SJSA1 (cell line): ENCODE data around the gene WBP1. TPM values are rescaled to one million over a fixed set of nuclear protein-coding genes. Genes with fewer than 3 reads are reported as not detected.
"Not testable (repeated sequence)": the region's sequence is repeated elsewhere in the genome, so short reads cannot be mapped to it uniquely, and the experiment has no call there.

Source experiments
- DNase-seq, 2 experiments: peaks; one replicate each; pipeline ENCODE4 v3.0.0-alpha.2; 2015 to 2020; ENCODE audit warnings: low spot score in 2 of 2, low read depth in 1 of 2
- H3K27ac ChIP-seq: fragments of 250-450 bp; sonication (Bioruptor Pico); 2 replicates; pipeline ENCODE4 v1.5.1; 2020; ENCODE audit warnings: mild to moderate bottlenecking, moderate library complexity
- H3K27me3 ChIP-seq: fragments of 250-450 bp; sonication (Bioruptor Pico); replicated peaks from 2 replicates; pipeline ENCODE4 v1.5.1; 2020; ENCODE audit warnings: mild to moderate bottlenecking, moderate library complexity
- H3K36me3 ChIP-seq: fragments of 250-450 bp; sonication (Bioruptor Pico); 2 replicates; pipeline ENCODE4 v1.5.1; 2020; ENCODE audit warnings: mild to moderate bottlenecking
- H3K4me1 ChIP-seq: fragments of 250-450 bp; sonication (Bioruptor Pico); replicated peaks from 2 replicates; pipeline ENCODE4 v1.6.1; 2021; ENCODE audit warnings: mild to moderate bottlenecking
- H3K4me3 ChIP-seq: fragments of 250-450 bp; sonication (Bioruptor Pico); 2 replicates; pipeline ENCODE4 v1.5.1; 2020; ENCODE audit warnings: mild to moderate bottlenecking
- H3K9me3 ChIP-seq: fragments of 250-450 bp; sonication (Bioruptor Pico); replicated peaks from 2 replicates; pipeline ENCODE4 v1.5.1; 2020; ENCODE audit warnings: mild to moderate bottlenecking
- total RNA-seq: library from RNA; depleted of rRNA; stranded (reverse); fragments of >200 nt; shearing (Covaris generic); gene quantifications from 2 replicates; pipeline ENCODE4 v1.2.3, GENCODE V29; 2014; rRNA removed

The WBP1 gene
- 36.1 and 39.6 TPM in 2 replicates for total RNA-seq

DNA sequence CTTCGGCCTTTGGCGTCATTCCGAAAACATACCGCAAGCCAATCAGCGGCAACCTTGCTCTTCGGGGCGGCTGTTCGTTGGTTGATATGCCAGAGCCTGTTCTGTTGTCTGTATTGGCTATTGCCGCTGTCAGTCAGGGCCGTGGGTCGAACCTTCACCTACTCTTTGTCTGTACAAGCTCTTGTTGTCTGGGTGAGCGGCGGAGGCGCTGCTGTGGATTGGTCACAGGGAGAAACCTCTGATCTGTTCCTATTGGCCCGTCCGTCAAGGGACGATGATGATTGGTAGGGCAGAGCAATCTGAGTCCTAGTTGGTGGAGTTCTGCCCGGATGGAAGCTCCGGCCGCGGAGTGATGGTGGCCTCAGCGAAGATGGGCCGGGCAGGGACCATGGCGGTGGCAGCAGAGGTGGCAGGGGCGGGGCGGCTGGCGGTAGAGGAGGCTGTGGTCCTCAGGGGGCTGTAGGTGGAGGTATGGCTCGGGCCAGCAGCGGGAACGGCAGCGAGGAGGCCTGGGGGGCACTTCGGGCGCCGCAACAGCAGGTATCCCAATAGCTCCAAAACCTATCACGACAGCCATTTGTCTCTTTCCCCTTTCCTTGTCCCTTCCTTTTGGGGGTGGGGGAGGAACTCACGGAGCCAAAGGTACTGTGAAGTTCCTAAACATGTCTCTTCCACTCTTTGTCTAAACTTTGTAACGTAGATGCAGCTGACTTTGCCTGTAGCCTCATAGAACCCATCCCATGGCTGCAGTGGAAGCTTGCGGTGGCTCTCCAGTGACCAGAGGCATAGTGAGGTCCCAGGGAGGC lies at the start of gene WBP1:
Gene WBP1, plus strand, starts transcription at position 307 of the 806 bp plus-strand sequence. Its CDS starts 165 bp downstream, at position 472.
- Histone ChIP-seq H3K4me3 (peak within 1 kb of the TSS; percentile 53), H3K9me3 (no peaks in the 10 kb centered on the region), H3K27ac (peak within 1 kb of the TSS; percentile 2; the same call in 1 of the 2 replicates), H3K4me1 (peaks cover 16% of the 10 kb centered on the region), H3K27me3 (no peaks in the 10 kb centered on the region), H3K36me3 (peaks cover 37% of the 10 kb centered on the region)
- peak; percentile 99 to 100 for DNase-seq

GRCh38 chr2:74413001-74413698 lies 45.1 kb upstream of the WBP1 start:
- Histone ChIP-seq H3K4me1 (no peaks in the 10 kb centered on the region), H3K36me3 (no peaks in the 10 kb centered on the region), H3K27ac (no peak overlapping the region), H3K4me3 (no peak overlapping the region), H3K27me3 (no peaks in the 10 kb centered on the region), H3K9me3 (no peaks in the 10 kb centered on the region)
- no peak for DNase-seq

GRCh38 chr2:74414441-74414840 lies 43.8 kb upstream of the WBP1 start:
- Histone ChIP-seq H3K4me1 (no peaks in the 10 kb centered on the region), H3K4me3 (no peak overlapping the region), H3K9me3 (no peaks in the 10 kb centered on the region), H3K36me3 (no peaks in the 10 kb centered on the region), H3K27me3 (peaks cover 1% of the 10 kb centered on the region), H3K27ac (no peak overlapping the region)
- no peak for DNase-seq

DNA sequence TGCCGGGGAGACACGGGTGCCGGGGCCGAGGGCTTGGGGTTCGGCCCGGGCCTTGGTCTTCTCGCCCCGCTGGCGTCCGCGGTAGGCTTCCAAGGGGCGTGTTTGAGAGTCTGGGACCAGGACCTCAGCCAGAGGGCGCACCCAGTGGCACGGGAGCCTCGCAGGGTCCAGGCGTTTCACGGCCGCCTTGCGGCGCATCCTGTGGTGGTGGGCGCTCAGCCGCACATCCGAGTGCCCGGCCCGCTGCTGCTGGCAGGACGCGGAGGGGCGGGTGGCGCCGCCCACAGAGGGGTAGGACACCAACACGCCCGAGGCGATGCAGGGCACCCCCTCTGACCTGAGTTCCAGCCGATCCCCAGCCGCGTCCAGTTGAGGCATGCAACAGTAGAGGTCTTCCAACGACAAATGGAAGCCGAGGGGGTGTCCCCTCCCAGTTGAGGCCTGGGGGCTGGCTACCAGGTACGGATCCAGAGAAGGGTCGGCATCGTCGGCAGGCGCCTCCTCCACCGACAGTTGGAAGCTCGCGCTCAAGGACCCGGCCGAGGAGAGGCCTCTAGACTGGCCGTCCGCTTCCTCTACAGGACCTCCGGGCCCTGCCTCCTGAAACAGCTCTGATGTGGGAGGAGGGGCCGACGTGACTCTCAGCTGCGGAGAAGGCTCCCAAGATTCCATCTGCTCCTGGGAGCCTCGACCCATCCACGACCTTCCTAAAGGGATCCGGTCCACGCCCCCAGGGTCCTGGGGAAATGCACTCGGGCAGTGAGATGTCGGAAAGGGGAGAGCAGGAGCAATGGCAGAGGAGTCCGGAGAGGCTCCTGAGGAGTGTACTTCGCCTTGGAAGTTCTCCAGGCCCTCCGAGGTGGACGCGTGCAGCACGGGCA lies 43.1 kb upstream of the WBP1 start:
- no peak overlapping the region for H3K27ac ChIP-seq

GRCh38 chr2:74415762-74416395 lies 42.4 kb upstream of the WBP1 start:
- peaks cover under 1% of the 10 kb centered on the region; the same call in 1 of the 2 replicates for H3K4me1 ChIP-seq
- H3K27me3 ChIP-seq = peaks cover 7% of the 10 kb centered on the region
- H3K4me3 ChIP-seq = no peak overlapping the region
- H3K9me3 ChIP-seq = no peaks in the 10 kb centered on the region
- H3K27ac ChIP-seq = no peak overlapping the region
- H3K36me3 ChIP-seq = no peaks in the 10 kb centered on the region
- no peak for DNase-seq

More for the DNA sequence above, 43.1 kb upstream of the WBP1 start:
- DNase-seq = no peak
- no peaks in the 10 kb centered on the region for H3K9me3 ChIP-seq
- H3K4me3 ChIP-seq = no peak overlapping the region
- H3K36me3 ChIP-seq = no peaks in the 10 kb centered on the region
- no peaks in the 10 kb centered on the region for H3K4me1 ChIP-seq
- H3K27me3 ChIP-seq = peaks cover 7% of the 10 kb centered on the region

DNA sequence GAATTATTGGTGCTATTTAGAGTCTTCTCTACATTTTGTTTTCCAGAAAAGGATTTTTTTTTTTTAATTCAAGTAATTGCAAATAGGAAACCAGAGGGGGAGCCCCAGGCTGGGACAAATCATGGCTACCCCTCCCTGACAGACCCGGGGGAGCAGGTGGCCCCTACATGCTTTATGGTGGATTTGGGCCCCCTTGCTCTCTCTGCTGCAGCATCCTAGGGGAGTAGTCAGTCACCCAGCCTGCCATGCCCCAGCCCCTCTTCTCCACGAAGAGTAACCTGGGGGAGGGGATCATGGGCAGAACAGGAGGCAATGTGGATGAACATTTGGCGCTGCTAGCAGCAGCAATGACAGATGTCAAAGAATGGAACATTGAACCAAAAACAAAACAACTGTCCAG lies 41.5 kb upstream of the WBP1 start:
- Histone ChIP-seq H3K4me1 (peaks cover 6% of the 10 kb centered on the region), H3K9me3 (no peaks in the 10 kb centered on the region), H3K27ac (no peak overlapping the region), H3K27me3 (peaks cover 7% of the 10 kb centered on the region), H3K4me3 (no peak overlapping the region), H3K36me3 (no peaks in the 10 kb centered on the region)
- no peak for DNase-seq

DNA sequence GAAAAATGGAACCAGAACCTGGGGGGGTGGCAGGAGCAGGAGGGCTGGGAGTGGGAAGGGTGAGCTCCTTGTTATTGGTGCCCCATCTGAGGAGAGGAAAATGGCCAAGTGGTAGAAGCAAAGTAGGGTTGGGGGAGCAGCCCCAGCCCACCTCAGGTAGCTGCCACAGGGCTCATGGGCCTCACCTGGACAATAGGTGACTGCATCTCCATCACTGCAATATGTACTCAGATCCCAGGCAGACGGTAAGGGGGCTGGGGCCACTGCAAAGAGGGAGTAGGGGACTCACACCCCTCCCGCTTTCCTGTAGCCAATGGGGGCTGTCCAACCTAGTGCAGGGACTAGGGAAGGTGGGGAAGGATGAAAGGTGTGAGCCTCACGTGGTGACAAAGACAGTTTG lies 41.0 kb upstream of the WBP1 start:
- Histone ChIP-seq H3K36me3 (no peaks in the 10 kb centered on the region), H3K9me3 (no peaks in the 10 kb centered on the region), H3K27me3 (peaks cover 7% of the 10 kb centered on the region), H3K4me1 (peaks cover 10% of the 10 kb centered on the region), H3K27ac (no peak overlapping the region), H3K4me3 (no peak overlapping the region)
- no peak for DNase-seq

GRCh38 chr2:74417763-74418162 lies 40.5 kb upstream of the WBP1 start:
- DNase-seq = no peak
- no peak overlapping the region for H3K27ac ChIP-seq
- no peaks in the 10 kb centered on the region for H3K36me3 ChIP-seq
- no peaks in the 10 kb centered on the region for H3K9me3 ChIP-seq
- H3K27me3 ChIP-seq = peaks cover 7% of the 10 kb centered on the region
- H3K4me1 ChIP-seq = peaks cover 12% of the 10 kb centered on the region
- H3K4me3 ChIP-seq = no peak overlapping the region

GRCh38 chr2:74418312-74418711 lies 39.9 kb upstream of the WBP1 start:
- peaks cover 7% of the 10 kb centered on the region for H3K27me3 ChIP-seq
- no peaks in the 10 kb centered on the region for H3K36me3 ChIP-seq
- H3K4me1 ChIP-seq = peaks cover 12% of the 10 kb centered on the region
- no peak overlapping the region for H3K27ac ChIP-seq
- H3K9me3 ChIP-seq = no peaks in the 10 kb centered on the region
- H3K4me3 ChIP-seq = no peak overlapping the region
- DNase-seq = no peak

DNA sequence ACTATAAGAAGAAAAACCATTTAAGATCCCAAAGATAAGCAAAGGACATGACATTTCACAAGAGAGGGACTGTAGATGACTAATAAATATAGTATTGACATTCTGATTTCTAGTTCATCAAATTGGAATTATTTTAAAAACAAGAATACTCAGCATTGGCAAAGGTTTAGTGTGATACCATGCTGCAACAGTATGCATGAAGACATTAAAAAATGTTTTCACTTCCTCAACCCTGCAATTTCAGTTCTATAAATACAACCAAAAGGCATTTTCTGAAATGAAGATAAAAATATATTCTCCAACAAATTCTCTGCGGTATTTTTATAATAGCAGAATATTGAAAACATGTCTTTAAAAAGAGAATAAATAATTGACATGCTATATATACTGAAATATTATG lies 38.9 kb upstream of the WBP1 start:
- H3K27me3 ChIP-seq = peaks cover 7% of the 10 kb centered on the region
- H3K9me3 ChIP-seq = no peaks in the 10 kb centered on the region
- no peak overlapping the region for H3K4me3 ChIP-seq
- DNase-seq = no peak
- no peaks in the 10 kb centered on the region for H3K36me3 ChIP-seq
- peaks cover 12% of the 10 kb centered on the region for H3K4me1 ChIP-seq
- no peak overlapping the region for H3K27ac ChIP-seq

GRCh38 chr2:74420006-74420405 lies 38.2 kb upstream of the WBP1 start:
- H3K9me3 ChIP-seq = no peaks in the 10 kb centered on the region
- no peak overlapping the region for H3K4me3 ChIP-seq
- H3K4me1 ChIP-seq = peaks cover 12% of the 10 kb centered on the region
- peaks cover 7% of the 10 kb centered on the region for H3K27me3 ChIP-seq
- DNase-seq = no peak
- H3K27ac ChIP-seq = no peak overlapping the region
- no peaks in the 10 kb centered on the region for H3K36me3 ChIP-seq

DNA sequence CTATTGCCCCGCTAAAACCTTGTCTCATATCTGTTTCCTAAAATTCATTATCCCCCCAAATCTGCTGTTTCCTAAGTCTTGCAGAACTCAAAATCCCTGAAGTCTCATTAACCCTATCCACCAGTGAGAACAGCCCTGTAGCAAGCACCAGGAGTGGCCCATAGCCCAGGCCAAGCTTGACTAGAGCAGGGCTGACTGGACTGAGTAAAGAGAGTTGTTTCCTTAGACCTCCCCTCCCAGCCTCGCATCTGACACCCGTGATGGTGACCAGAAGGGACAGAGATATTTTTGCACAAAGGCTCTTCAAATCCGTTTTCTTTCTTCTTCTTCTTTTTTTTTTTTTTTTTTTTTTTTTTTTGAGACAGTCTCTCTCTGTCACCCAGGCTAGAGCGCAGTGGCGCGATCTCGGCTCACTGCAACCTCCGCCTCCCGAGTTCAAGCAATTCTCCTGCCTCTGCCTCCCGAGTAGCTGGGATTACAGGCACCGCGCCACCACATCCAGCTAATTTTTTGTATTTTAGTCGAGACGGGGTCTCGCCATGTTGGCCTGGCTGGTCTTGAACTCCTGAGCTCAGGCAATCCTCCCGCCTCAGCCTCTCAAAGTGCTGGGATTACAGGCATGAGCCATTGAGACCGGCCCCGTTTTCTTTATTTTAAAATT lies 37.7 kb upstream of the WBP1 start:
- H3K27me3 ChIP-seq, H3K27ac ChIP-seq, H3K9me3 ChIP-seq, H3K36me3 ChIP-seq, H3K4me3 ChIP-seq, DNase-seq: not testable (repeated sequence)
- peaks cover 12% of the 10 kb centered on the region for H3K4me1 ChIP-seq
